ENCODE measurements around the gene CLDN18.

GRCh38 chr3:138059261-138059660 lies 49.3 kb downstream of the CLDN18 start:
- no peak for TF ChIP-seq CTCF (conservative IDR thresholded peaks at IDR 0.05)
- no peak for TF ChIP-seq EZH2 (IDR thresholded peaks at IDR 0.05; ENCODE audit: low read depth)
